GM12878 (cell line): ENCODE results near the gene DAAM1. TPM values are rescaled to one million over a fixed set of nuclear protein-coding genes. Genes with fewer than 3 reads are reported as not detected.

ENCODE experiments used
- ATAC-seq: fragments of 200-7000 bp; cut with Tn5 transposase; 3 replicates; pipeline ENCODE4 v1.9.1; 2020; ENCODE audit warnings: mild to moderate bottlenecking, moderate library complexity
- BruUV-seq: library from RNA; stranded (reverse); fragments of 400-500 nt; replicated peaks from 2 replicates; lab custom pipeline; 2021; lab: Mats Ljungman, UMichigan
- CTCF ChIA-PET: fragments of 300-600 bp; sonication (Branson Sonifier 250); formaldehyde crosslinking; extraction: SDS; loops from one replicate; lab custom pipeline; 2021; ENCODE audit warnings: inconsistent platforms; lab: Yijun Ruan, JAX
- POLR2A ChIA-PET: fragments of 350-600 bp; formaldehyde crosslinking; extraction: SDS; loops from one replicate; lab custom pipeline; 2021; ENCODE audit warnings: inconsistent platforms; lab: Charles Lee
- RAD21 ChIA-PET: fragments of 300-600 bp; sonication (Branson Sonifier 250); formaldehyde crosslinking; loops from one replicate; lab custom pipeline; 2023; ENCODE audit warnings: antibody characterized with exemption; ENCODE audit not compliant: unreplicated experiment; lab: Charles Lee
- SMC1A ChIA-PET: fragments of 300-600 bp; sonication (Branson Sonifier 250); formaldehyde crosslinking; loops from one replicate; lab custom pipeline; 2023; ENCODE audit not compliant: unreplicated experiment, uncharacterized antibody; lab: Charles Lee
- DNase-seq: peaks from one replicate; pipeline ENCODE4 v3.0.0-alpha.2; 2011; ENCODE audit warnings: low read depth, low spot score
- FAIRE-seq: peaks from 3 replicates; lab custom pipeline; 2011; peaks lifted over from hg19 to GRCh38; lab: Jason Lieb, UNC
- H2AFZ ChIP-seq: 2 replicates; pipeline ENCODE4 v1.6.0; 2011; ENCODE audit warnings: low read depth, low read length, control low read depth; ENCODE audit not compliant: control insufficient read depth
- H3K27ac ChIP-seq: 2 replicates; pipeline ENCODE4 v1.5.1; 2011; ENCODE audit warnings: control low read depth; ENCODE audit not compliant: control insufficient read depth, insufficient read depth
- H3K27me3 ChIP-seq, 2 experiments: replicated peaks in 1 of 2; 2 replicates each; pipeline versions ENCODE4 v1.6.0 to v1.6.1; 2011; ENCODE audit warnings: low read length in 1 of 2; ENCODE audit not compliant: control insufficient read depth in 2 of 2, insufficient read depth in 2 of 2
- H3K36me3 ChIP-seq, 2 experiments: 2 replicates each; pipeline ENCODE4 v1.5.1; 2011; ENCODE audit warnings: low read length in 1 of 2; ENCODE audit not compliant: control insufficient read depth in 2 of 2, insufficient read depth in 2 of 2
- H3K4me1 ChIP-seq: 2 replicates; pipeline ENCODE4 v1.6.1; 2011; ENCODE audit warnings: mild to moderate bottlenecking, low read length, moderate library complexity, mixed read lengths; ENCODE audit not compliant: control insufficient read depth, insufficient read depth
- H3K4me2 ChIP-seq: 2 replicates; pipeline ENCODE4 v1.6.0; 2011; ENCODE audit warnings: control low read depth; ENCODE audit not compliant: control insufficient read depth, insufficient read depth
- H3K4me3 ChIP-seq: fragments of 200-600 bp; sonication (generic); 2 replicates; pipeline ENCODE4 v1.5.1; 2016
- H3K79me2 ChIP-seq: 2 replicates; pipeline ENCODE4 v1.6.0; 2011; ENCODE audit warnings: low read length; ENCODE audit not compliant: control insufficient read depth, insufficient read depth
- H3K9ac ChIP-seq: 2 replicates; pipeline ENCODE4 v1.8.0; 2011; ENCODE audit warnings: low read length, control low read depth, mixed read lengths; ENCODE audit not compliant: control insufficient read depth, insufficient read depth
- H3K9me3 ChIP-seq: replicated peaks from 3 replicates; pipeline ENCODE4 v1.5.1; 2011; ENCODE audit warnings: mild to moderate bottlenecking, low read length; ENCODE audit not compliant: control insufficient read depth, insufficient read depth
- H4K20me1 ChIP-seq: 2 replicates; pipeline ENCODE4 v1.6.0; 2011; ENCODE audit not compliant: control insufficient read depth, insufficient read depth
- HDAC6 ChIP-seq: fragments of 200-600 bp; sonication (generic); IDR thresholded peaks from one replicate; pipeline ENCODE4 v1.8.0; 2017; ENCODE audit warnings: antibody characterized with exemption; ENCODE audit not compliant: unreplicated experiment
- RAD21 ChIP-seq: IDR thresholded peaks from 2 replicates; pipeline ENCODE4 v1.6.1; 2011; ENCODE audit warnings: mild to moderate bottlenecking, low read depth, low read length, moderate library complexity; ENCODE audit not compliant: insufficient read depth
- WGBS: methylation state at CpG from one replicate; pipeline ENCODE4 v1.1.6; 2016; ENCODE audit warnings: low lambda C conversion rate; ENCODE audit not compliant: insufficient replicate concordance, insufficient coverage; ENCODE audit errors: missing lambda C conversion rate; 5-methylcytosine and 5-hydroxymethylcytosine counted together
- in situ Hi-C: fragments of 300-500 bp; cut with MboI; formaldehyde crosslinking; loops from 9 replicates; pipeline ENCODE4 v1.14.3; 2018; ENCODE audit warnings: mixed read lengths
- intact Hi-C: fragments of 100-400 bp; cut with micrococcal nuclease; formaldehyde crosslinking; loops from one replicate; pipeline ENCODE4 v1.14.2; 2022; ENCODE audit not compliant: unreplicated experiment
- polyA plus RNA-seq, 11 experiments: library from polyadenylated mRNA; depleted of rRNA in 4 of 11; unstranded in 6 of 11; stranded (reverse) in 5 of 11; fragments of >200 nt; fragmentation: Nextera tagmentation in 4 of 11; fragmentation: Illumina TruSeq in 1 of 11; extraction: Ambion mirVana in 4 of 11; extraction: Trizol in 1 of 11; gene quantifications; 1 replicate in 1 of 11; 2 replicates in 10 of 11; pipeline versions ENCODE4 v1.2.1 to v1.2.3, GENCODE V29; 2011 to 2016; ENCODE audit warnings: inconsistent platforms in 2 of 11, missing spikeins in 2 of 11, low read depth in 1 of 11
- total RNA-seq, 4 experiments: library from RNA; depleted of rRNA in 3 of 4; stranded (reverse); fragments of >200 nt in 3 of 4; fragmentation: Illumina TruSeq in 1 of 4; extraction: Trizol in 1 of 4; gene quantifications; 2 replicates each; pipeline versions ENCODE4 v1.2.1 to v1.2.3, GENCODE V29; 2013 to 2021
- TF ChIP-seq, protein P1 (sequence below): fragments of 450-650 bp; IDR thresholded peaks from 2 replicates; pipeline ENCODE4 v1.6.1; 2017; ENCODE audit warnings: borderline replicate concordance
- TF ChIP-seq, protein P2 (sequence below): fragments of 450-650 bp; formaldehyde crosslinking; IDR thresholded peaks from 2 replicates; pipeline ENCODE4 v1.4.0; 2022; ENCODE audit warnings: mild to moderate bottlenecking, moderate library complexity

The DAAM1 gene
- total and polyA plus RNA-seq, 10 of the 15 experiments (the other 5 are each of a cell fraction or from before 2014, with no cell fraction given), result 13.8 to 32.4 (median 24.2) TPM

DNA sequence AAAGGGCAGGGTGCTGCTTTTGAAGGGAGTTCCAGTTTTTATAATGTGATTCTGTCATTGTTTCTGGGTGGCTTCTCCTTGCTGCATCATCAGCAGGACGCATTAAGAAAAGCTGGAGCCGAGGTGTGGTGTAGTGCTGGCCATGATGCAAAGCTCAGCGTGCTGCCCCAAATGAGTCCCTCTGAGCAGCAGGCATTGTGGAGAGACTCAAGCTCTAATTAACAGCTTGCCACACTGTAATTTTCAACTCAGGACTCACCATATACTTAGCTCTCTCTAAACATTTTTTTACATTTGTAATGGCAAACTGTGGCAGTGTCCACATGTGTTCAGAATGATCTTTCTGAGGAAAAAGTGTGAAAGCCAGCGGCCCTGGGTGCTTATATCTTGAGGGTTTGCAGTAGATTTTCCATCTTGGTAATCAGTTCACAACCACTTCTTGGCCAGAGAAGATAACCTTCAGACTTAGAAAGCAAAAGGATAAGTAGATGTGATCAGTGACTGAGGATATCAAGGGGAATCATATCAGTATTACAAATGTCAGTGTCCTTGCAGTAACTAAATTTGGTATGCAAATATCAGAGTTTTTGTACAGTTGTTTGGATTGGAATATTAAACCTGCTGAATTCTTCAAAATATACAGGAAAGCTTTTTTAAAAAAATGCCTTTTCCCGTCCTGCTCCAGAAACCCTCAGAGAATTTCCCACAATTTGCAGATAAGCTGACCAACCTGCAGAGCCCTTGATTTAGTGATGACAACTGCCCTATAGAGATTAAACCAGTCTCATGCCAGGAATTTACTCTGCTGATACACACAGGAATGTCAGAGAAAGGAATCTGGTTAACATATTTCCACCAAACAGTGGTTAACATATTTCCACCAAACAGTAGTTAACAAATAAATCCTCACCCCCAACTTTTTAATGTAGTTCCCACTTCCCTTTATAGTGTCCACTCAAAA lies 63.6 kb downstream of the DAAM1 start:
- Histone ChIP-seq H3K27ac (no peak overlapping the region), H3K4me2 (no peak overlapping the region), H3K27me3 (no peaks in the 10 kb centered on the region), H3K9ac (no peak overlapping the region), H3K4me1 (peaks cover 15% of the 10 kb centered on the region), H4K20me1 (no peaks in the 10 kb centered on the region), H2AFZ (no peak overlapping the region), H3K4me3 (no peak overlapping the region), H3K36me3 (no peaks in the 10 kb centered on the region), H3K9me3 (no peaks in the 10 kb centered on the region; the same call in 1 of the 3 replicates), H3K79me2 (peaks cover 9% of the 10 kb centered on the region)
- in situ Hi-C loops (no loop called here), intact Hi-C loops (loop anchor here (2.0 kb wide), 1 partner anchor 23 kb away; no protein-coding TSS in a partner anchor)
- ChIA-PET SMC1A (interaction anchor here (0.7 to 2.3 kb wide), 16 partner anchors 9 to 177 kb away, joined by 3 to 26 read pairs (median 4); partner anchors contain the start of gene DAAM1), POLR2A (interaction anchor here (0.6 to 1.4 kb wide), 7 partner anchors 23 to 91 kb away, joined by 3 to 6 read pairs (median 3); no protein-coding TSS in a partner anchor), CTCF (interaction anchor here (0.7 to 1.8 kb wide), 5 partner anchors 11 to 1775 kb away, joined by 3 read pairs; partner anchors contain the start of genes JKAMP and L3HYPDH), RAD21 (interaction anchor here (0.9 to 2.0 kb wide), 9 partner anchors 8 to 63 kb away, joined by 3 to 18 read pairs (median 4); partner anchors contain the start of gene DAAM1)
- no TSS peak for BruUV-seq
- no peak for FAIRE-seq
- WGBS, result 96% methylated on average over 5 of the region's 5 CpGs
- TF ChIP-seq, protein P1, sequence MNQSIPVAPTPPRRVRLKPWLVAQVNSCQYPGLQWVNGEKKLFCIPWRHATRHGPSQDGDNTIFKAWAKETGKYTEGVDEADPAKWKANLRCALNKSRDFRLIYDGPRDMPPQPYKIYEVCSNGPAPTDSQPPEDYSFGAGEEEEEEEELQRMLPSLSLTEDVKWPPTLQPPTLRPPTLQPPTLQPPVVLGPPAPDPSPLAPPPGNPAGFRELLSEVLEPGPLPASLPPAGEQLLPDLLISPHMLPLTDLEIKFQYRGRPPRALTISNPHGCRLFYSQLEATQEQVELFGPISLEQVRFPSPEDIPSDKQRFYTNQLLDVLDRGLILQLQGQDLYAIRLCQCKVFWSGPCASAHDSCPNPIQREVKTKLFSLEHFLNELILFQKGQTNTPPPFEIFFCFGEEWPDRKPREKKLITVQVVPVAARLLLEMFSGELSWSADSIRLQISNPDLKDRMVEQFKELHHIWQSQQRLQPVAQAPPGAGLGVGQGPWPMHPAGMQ, result no peak
- no peak for TF ChIP-seq HDAC6
- TF ChIP-seq, protein P2, sequence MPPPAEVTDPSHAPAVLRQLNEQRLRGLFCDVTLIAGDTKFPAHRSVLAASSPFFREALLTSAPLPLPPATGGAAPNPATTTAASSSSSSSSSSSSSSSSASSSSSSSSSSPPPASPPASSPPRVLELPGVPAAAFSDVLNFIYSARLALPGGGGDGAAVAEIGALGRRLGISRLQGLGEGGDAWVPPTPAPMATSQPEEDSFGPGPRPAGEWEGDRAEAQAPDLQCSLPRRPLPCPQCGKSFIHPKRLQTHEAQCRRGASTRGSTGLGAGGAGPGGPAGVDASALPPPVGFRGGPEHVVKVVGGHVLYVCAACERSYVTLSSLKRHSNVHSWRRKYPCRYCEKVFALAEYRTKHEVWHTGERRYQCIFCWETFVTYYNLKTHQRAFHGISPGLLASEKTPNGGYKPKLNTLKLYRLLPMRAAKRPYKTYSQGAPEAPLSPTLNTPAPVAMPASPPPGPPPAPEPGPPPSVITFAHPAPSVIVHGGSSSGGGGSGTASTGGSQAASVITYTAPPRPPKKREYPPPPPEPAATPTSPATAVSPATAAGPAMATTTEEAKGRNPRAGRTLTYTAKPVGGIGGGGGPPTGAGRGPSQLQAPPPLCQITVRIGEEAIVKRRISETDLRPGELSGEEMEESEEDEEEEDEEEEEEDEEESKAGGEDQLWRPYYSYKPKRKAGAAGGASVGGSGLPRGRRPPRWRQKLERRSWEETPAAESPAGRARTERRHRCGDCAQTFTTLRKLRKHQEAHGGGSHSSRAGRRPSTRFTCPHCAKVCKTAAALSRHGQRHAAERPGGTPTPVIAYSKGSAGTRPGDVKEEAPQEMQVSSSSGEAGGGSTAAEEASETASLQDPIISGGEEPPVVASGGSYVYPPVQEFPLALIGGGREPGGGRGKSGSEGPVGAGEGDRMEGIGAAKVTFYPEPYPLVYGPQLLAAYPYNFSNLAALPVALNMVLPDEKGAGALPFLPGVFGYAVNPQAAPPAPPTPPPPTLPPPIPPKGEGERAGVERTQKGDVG, result no peak
- no peak for TF ChIP-seq RAD21
- TF ChIP-seq, all 136 proteins: peak for 0
- ATAC-seq (no peak; the same call in 2 of the 3 replicates), DNase-seq (no peak)
